Gastrocnemius medialis (tissue), 4 donors: ENCODE results near the gene FAM241A. TPM values are rescaled to one million over a fixed set of nuclear protein-coding genes. Genes with fewer than 3 reads are reported as not detected.

Source experiments
- ATAC-seq, 2 donors: fragments of 150-250 bp; one replicate each; pipeline ENCODE4 v1.9.1; 2016
- DNase-seq, 2 donors: peaks; one replicate each; pipeline ENCODE4 v3.0.0-alpha.2; 2019
- H3K27ac ChIP-seq, 4 donors: fragments of 200-600 bp; sonication (generic); 1 replicate in 1 of 4; 2 replicates in 3 of 4; pipeline ENCODE4 v1.5.1; 2016 to 2018; ENCODE audit warnings: mild to moderate bottlenecking in 2 of 4, moderate library complexity in 1 of 4
- H3K27me3 ChIP-seq, 3 donors: fragments of 200-600 bp; sonication (generic) in 2 of 3; 1 replicate in 1 of 3; 2 replicates in 2 of 3; pipeline versions ENCODE4 v1.5.1 to v1.6.0; 2016 to 2019; ENCODE audit warnings: mild to moderate bottlenecking in 1 of 3, moderate library complexity in 1 of 3
- H3K36me3 ChIP-seq, 2 donors: fragments of 200-600 bp; sonication (generic) in 1 of 2; one replicate each; pipeline ENCODE4 v1.5.1; 2017 to 2018
- H3K4me1 ChIP-seq, 2 donors: fragments of 200-600 bp; sonication (generic) in 1 of 2; one replicate each; pipeline ENCODE4 v1.5.1; 2016 to 2017; ENCODE audit warnings: mild to moderate bottlenecking in 2 of 2
- H3K4me3 ChIP-seq, 4 donors: fragments of 200-600 bp; sonication (generic) in 3 of 4; 1 replicate in 1 of 4; 2 replicates in 3 of 4; pipeline ENCODE4 v1.5.1; 2016 to 2019; ENCODE audit warnings: mild to moderate bottlenecking in 2 of 4
- H3K9me3 ChIP-seq, 3 donors: fragments of 200-600 bp; sonication (generic) in 2 of 3; 1 replicate in 1 of 3; 2 replicates in 2 of 3; pipeline ENCODE4 v1.5.1; 2016 to 2019
- POLR2A ChIP-seq, 2 donors: fragments of 450-650 bp; IDR thresholded peaks; one replicate each; pipeline ENCODE4 v1.6.1; 2017; ENCODE audit warnings: antibody characterized with exemption in 2 of 2, mild to moderate bottlenecking in 2 of 2, moderate library complexity in 2 of 2
- in situ Hi-C, 4 donors: fragments of 200-750 bp; cut with MboI; loops; one replicate each; pipeline versions ENCODE4 v1.15.0 to v1.8.0; 2017; ENCODE audit warnings: low sequenced_read_pairs in 4 of 4
- intact Hi-C: fragments of 100-400 bp; cut with DNase I; formaldehyde crosslinking; loops from one replicate; pipeline ENCODE4 v1.15.1; 2023; ENCODE audit warnings: low total_unique reads
- total RNA-seq, 4 donors: library from RNA; depleted of rRNA; stranded (reverse); fragments of >200 nt; gene quantifications; one replicate each; pipeline versions ENCODE4 v1.1.0 to v1.2.3, GENCODE V29; 2016
- TF ChIP-seq, protein P1 (sequence below), 5 experiments: fragments of 450-650 bp in 3 of 5; fragments of 200-600 bp in 2 of 5; sonication (generic) in 2 of 5; IDR thresholded peaks in 4 of 5; conservative IDR thresholded peaks in 1 of 5; 1 replicate in 4 of 5; 2 replicates in 1 of 5; pipeline ENCODE4 v1.5.1; 2016 to 2019; ENCODE audit warnings: antibody characterized with exemption in 5 of 5, mild to moderate bottlenecking in 3 of 5, moderate library complexity in 3 of 5

Gene FAM241A
- total RNA-seq, 4 donors from 2014 or later, result 2.3 to 7.0 (median 3.3) TPM

GRCh38 chr4:112182604-112183003, 37.4 kb downstream of the FAM241A start:
- Histone ChIP-seq H3K9me3 (no peaks in the 10 kb centered on the region), H3K4me1 (no peaks in the 10 kb centered on the region), H3K27me3 (no peaks in the 10 kb centered on the region), H3K36me3 (no peaks in the 10 kb centered on the region), H3K4me3 (no peak overlapping the region), H3K27ac (no peak overlapping the region)
- in situ Hi-C loops (no loop called here), intact Hi-C loops (no loop called here)
- no peak for ATAC-seq
- no peak for DNase-seq
- TF ChIP-seq, protein P1, sequence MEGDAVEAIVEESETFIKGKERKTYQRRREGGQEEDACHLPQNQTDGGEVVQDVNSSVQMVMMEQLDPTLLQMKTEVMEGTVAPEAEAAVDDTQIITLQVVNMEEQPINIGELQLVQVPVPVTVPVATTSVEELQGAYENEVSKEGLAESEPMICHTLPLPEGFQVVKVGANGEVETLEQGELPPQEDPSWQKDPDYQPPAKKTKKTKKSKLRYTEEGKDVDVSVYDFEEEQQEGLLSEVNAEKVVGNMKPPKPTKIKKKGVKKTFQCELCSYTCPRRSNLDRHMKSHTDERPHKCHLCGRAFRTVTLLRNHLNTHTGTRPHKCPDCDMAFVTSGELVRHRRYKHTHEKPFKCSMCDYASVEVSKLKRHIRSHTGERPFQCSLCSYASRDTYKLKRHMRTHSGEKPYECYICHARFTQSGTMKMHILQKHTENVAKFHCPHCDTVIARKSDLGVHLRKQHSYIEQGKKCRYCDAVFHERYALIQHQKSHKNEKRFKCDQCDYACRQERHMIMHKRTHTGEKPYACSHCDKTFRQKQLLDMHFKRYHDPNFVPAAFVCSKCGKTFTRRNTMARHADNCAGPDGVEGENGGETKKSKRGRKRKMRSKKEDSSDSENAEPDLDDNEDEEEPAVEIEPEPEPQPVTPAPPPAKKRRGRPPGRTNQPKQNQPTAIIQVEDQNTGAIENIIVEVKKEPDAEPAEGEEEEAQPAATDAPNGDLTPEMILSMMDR (IDR thresholded peaks at IDR 0.05 in 4 of 5, conservative IDR thresholded peaks at IDR 0.05 in 1 of 5), result no peak
- TF ChIP-seq POLR2A (IDR thresholded peaks at IDR 0.05), result no peak

GRCh38 chr4:112183252-112183651, 38.0 kb downstream of the FAM241A start:
- H3K36me3 ChIP-seq, result no peaks in the 10 kb centered on the region
- no peaks in the 10 kb centered on the region for H3K4me1 ChIP-seq
- intact Hi-C loops, result no loop called here
- TF ChIP-seq POLR2A (IDR thresholded peaks at IDR 0.05), result no peak
- TF ChIP-seq, protein P1 (IDR thresholded peaks at IDR 0.05 in 4 of 5, conservative IDR thresholded peaks at IDR 0.05 in 1 of 5), result no peak
- H3K27me3 ChIP-seq, result no peaks in the 10 kb centered on the region
- DNase-seq (no peak), ATAC-seq (no peak)
- in situ Hi-C loops, result no loop called here
- H3K9me3 ChIP-seq, result no peaks in the 10 kb centered on the region
- no peak overlapping the region for H3K4me3 ChIP-seq
- H3K27ac ChIP-seq, result no peak overlapping the region

DNA sequence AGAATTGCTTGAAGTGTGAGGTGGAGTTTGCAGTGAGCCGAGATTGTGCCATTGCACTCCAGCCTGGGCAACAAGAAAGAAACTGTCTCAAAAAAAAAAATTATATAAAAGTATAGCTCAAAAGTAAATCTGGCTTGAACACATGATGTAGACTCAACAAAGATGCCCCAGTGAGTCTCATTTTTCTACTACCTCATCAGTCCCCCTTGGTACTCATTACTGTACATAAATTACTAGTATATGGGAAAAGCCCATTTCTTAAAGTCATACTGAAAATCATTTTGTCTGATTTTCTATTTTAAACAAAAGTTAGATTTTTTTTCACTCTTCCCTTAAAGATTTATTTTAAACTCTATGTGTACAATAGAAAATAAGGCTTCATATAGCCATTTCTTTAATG, 39.2 kb downstream of the FAM241A start:
- H3K27me3 ChIP-seq, result no peaks in the 10 kb centered on the region
- H3K9me3 ChIP-seq, result no peaks in the 10 kb centered on the region
- intact Hi-C loops (no loop called here), in situ Hi-C loops (no loop called here)
- H3K36me3 ChIP-seq, result no peaks in the 10 kb centered on the region
- H3K4me1 ChIP-seq, result no peaks in the 10 kb centered on the region
- no peak overlapping the region for H3K4me3 ChIP-seq
- ATAC-seq (no peak), DNase-seq (no peak)
- no peak overlapping the region for H3K27ac ChIP-seq
- TF ChIP-seq, protein P1 (IDR thresholded peaks at IDR 0.05 in 4 of 5, conservative IDR thresholded peaks at IDR 0.05 in 1 of 5), result no peak
- no peak for TF ChIP-seq POLR2A (IDR thresholded peaks at IDR 0.05)

DNA sequence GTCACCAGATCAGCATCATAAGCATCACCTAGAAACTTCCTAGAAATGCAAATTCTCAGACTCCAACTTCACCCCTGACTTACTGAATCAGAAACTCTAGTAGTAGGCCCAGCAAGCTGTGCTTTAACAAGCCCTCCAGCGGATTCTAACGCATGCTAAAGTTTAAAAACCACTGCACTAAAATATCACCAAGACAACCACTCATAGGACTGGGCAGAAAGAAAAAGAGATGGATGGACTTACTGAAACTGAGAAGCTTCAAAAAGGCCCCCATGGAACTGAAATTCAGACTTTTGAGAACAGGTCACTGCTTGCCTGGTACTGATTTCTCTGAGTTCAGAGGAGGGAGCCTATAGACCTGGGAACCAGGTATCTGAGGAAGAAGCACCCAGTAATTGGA, 40.1 kb downstream of the FAM241A start:
- H3K4me1 ChIP-seq, result no peaks in the 10 kb centered on the region
- intact Hi-C loops, result no loop called here
- no peak for ATAC-seq
- no peak overlapping the region for H3K27ac ChIP-seq
- TF ChIP-seq POLR2A (IDR thresholded peaks at IDR 0.05), result no peak
- TF ChIP-seq, protein P1 (IDR thresholded peaks at IDR 0.05 in 4 of 5, conservative IDR thresholded peaks at IDR 0.05 in 1 of 5), result no peak
- H3K9me3 ChIP-seq, result no peaks in the 10 kb centered on the region
- H3K36me3 ChIP-seq, result no peaks in the 10 kb centered on the region
- in situ Hi-C loops, result no loop called here
- no peak overlapping the region for H3K4me3 ChIP-seq
- no peaks in the 10 kb centered on the region for H3K27me3 ChIP-seq
- DNase-seq, result no peak
